HepG2 (cell line): ENCODE results near the gene FAM222B. TPM values are rescaled to one million over a fixed set of nuclear protein-coding genes. Genes with fewer than 3 reads are reported as not detected.

Experiments used
- AFF4 ChIP-seq: sonication (generic); formaldehyde crosslinking; IDR thresholded peaks from 2 replicates; pipeline ENCODE4 v1.4.0; 2020; ENCODE audit warnings: missing genetic modification reagents
- ATF1 ChIP-seq: IDR thresholded peaks from 2 replicates; pipeline ENCODE4 v1.6.1; 2016; ENCODE audit warnings: mild to moderate bottlenecking, control low read depth
- CHD4 ChIP-seq: fragments of 200-600 bp; sonication (generic); IDR thresholded peaks from 2 replicates; pipeline ENCODE4 v1.7.0; 2017; ENCODE audit warnings: mild to moderate bottlenecking, low read length, borderline replicate concordance
- EEA1 ChIP-seq: sonication (generic); formaldehyde crosslinking; IDR thresholded peaks from 2 replicates; pipeline ENCODE4 v1.5.1; 2020; ENCODE audit warnings: mild to moderate bottlenecking, missing genetic modification reagents, borderline replicate concordance
- HDAC2 ChIP-seq: sonication (generic); formaldehyde crosslinking; IDR thresholded peaks from 2 replicates; pipeline ENCODE4 v1.4.0; 2020; ENCODE audit warnings: missing genetic modification reagents
- KLF16 ChIP-seq, 2 experiments: sonication (generic) in 1 of 2; formaldehyde crosslinking in 1 of 2; IDR thresholded peaks; 2 replicates each; pipeline versions ENCODE4 v1.6.1 to v1.8.0; 2016 to 2023; ENCODE audit warnings: missing genetic modification reagents in 2 of 2, missing compliant biosample characterization in 1 of 2
- MTF1 ChIP-seq: sonication (generic); formaldehyde crosslinking; IDR thresholded peaks from 2 replicates; pipeline ENCODE4 v1.5.0; 2020; ENCODE audit warnings: missing genetic modification reagents
- MTF2 ChIP-seq: sonication (generic); formaldehyde crosslinking; IDR thresholded peaks from 2 replicates; pipeline ENCODE4 v1.5.0; 2020; ENCODE audit warnings: missing genetic modification reagents, borderline replicate concordance
- NAIF1 ChIP-seq: sonication (generic); formaldehyde crosslinking; IDR thresholded peaks from 2 replicates; pipeline ENCODE4 v1.5.0; 2020; ENCODE audit warnings: mild to moderate bottlenecking, missing genetic modification reagents, borderline replicate concordance
- NFIB ChIP-seq: sonication (generic); formaldehyde crosslinking; IDR thresholded peaks from 2 replicates; pipeline ENCODE4 v1.9.0; 2021; ENCODE audit warnings: missing genetic modification reagents, mild to moderate bottlenecking, borderline replicate concordance
- PRPF4 ChIP-seq: fragments of 200-400 bp; formaldehyde crosslinking; IDR thresholded peaks from 2 replicates; pipeline ENCODE4 v1.6.1; 2016; ENCODE audit warnings: low read length, low read depth; ENCODE audit not compliant: poor library complexity, severe bottlenecking
- PTBP1 ChIP-seq: fragments of 200-400 bp; formaldehyde crosslinking; IDR thresholded peaks from 2 replicates; pipeline ENCODE4 v1.6.1; 2018; ENCODE audit warnings: low read length, low read depth; ENCODE audit not compliant: poor library complexity, severe bottlenecking
- SAFB2 ChIP-seq: sonication (generic); formaldehyde crosslinking; IDR thresholded peaks from 2 replicates; pipeline ENCODE4 v1.5.1; 2020; ENCODE audit warnings: missing genetic modification reagents, low read depth, mild to moderate bottlenecking, borderline replicate concordance
- TCF7L2 ChIP-seq: IDR thresholded peaks from 2 replicates; pipeline ENCODE4 v1.6.1; 2011; ENCODE audit warnings: mild to moderate bottlenecking, low read depth, low read length, moderate library complexity
- ZFP1 ChIP-seq: IDR thresholded peaks from 2 replicates; pipeline ENCODE4 v1.6.1; 2016
- ZNF136 ChIP-seq: sonication (generic); formaldehyde crosslinking; IDR thresholded peaks from 2 replicates; pipeline ENCODE4 v1.8.1; 2022; ENCODE audit warnings: low read depth, mild to moderate bottlenecking, moderate library complexity, missing genetic modification reagents
- ZNF160 ChIP-seq: sonication (generic); formaldehyde crosslinking; IDR thresholded peaks from 2 replicates; pipeline ENCODE4 v1.8.0; 2022; ENCODE audit warnings: mild to moderate bottlenecking, inconsistent platforms, missing genetic modification reagents
- ZNF263 ChIP-seq: sonication (generic); formaldehyde crosslinking; IDR thresholded peaks from 2 replicates; pipeline ENCODE4 v1.4.0; 2020; ENCODE audit warnings: missing genetic modification reagents
- ZNF30 ChIP-seq: sonication (generic); formaldehyde crosslinking; IDR thresholded peaks from 2 replicates; pipeline ENCODE4 v1.5.0; 2020; ENCODE audit warnings: mild to moderate bottlenecking, missing genetic modification reagents
- ZNF788 ChIP-seq: sonication (generic); formaldehyde crosslinking; IDR thresholded peaks from 2 replicates; pipeline ENCODE4 v1.5.0; 2020; ENCODE audit warnings: mild to moderate bottlenecking, missing genetic modification reagents, borderline replicate concordance
- ZNF878 ChIP-seq: sonication (generic); formaldehyde crosslinking; IDR thresholded peaks from 2 replicates; pipeline ENCODE4 v1.8.1; 2023; ENCODE audit warnings: mild to moderate bottlenecking, missing genetic modification reagents, moderate library complexity
- polyA plus RNA-seq, 8 experiments: library from polyadenylated mRNA; depleted of rRNA in 3 of 8; stranded (reverse) in 7 of 8; unstranded in 1 of 8; fragments of >200 nt; fragmentation: Illumina TruSeq in 4 of 8; extraction: Trizol in 4 of 8; gene quantifications; 2 replicates each; pipeline versions ENCODE4 v1.2.1 to v1.2.3, GENCODE V29; 2011 to 2016; ENCODE audit warnings: low read depth in 4 of 8, missing spikeins in 1 of 8, mixed read lengths in 1 of 8; ENCODE audit not compliant: insufficient read depth in 1 of 8
- total RNA-seq, 5 experiments: library from RNA; depleted of rRNA; stranded (reverse); fragments of >200 nt; fragmentation: Illumina TruSeq; extraction: Trizol; gene quantifications; 2 replicates each; pipeline ENCODE4 v1.2.3, GENCODE V29; 2016; ENCODE audit warnings: low read depth in 1 of 5
- TF ChIP-seq, protein P1 (sequence below): sonication (generic); formaldehyde crosslinking; IDR thresholded peaks from 2 replicates; pipeline ENCODE4 v1.5.0; 2020; ENCODE audit warnings: missing genetic modification reagents

FAM222B gene
- total and polyA plus RNA-seq, 2 of the 13 experiments (the other 11 are each of a cell fraction or from before 2014, with no cell fraction given), result 3.5 to 7.3 TPM

DNA sequence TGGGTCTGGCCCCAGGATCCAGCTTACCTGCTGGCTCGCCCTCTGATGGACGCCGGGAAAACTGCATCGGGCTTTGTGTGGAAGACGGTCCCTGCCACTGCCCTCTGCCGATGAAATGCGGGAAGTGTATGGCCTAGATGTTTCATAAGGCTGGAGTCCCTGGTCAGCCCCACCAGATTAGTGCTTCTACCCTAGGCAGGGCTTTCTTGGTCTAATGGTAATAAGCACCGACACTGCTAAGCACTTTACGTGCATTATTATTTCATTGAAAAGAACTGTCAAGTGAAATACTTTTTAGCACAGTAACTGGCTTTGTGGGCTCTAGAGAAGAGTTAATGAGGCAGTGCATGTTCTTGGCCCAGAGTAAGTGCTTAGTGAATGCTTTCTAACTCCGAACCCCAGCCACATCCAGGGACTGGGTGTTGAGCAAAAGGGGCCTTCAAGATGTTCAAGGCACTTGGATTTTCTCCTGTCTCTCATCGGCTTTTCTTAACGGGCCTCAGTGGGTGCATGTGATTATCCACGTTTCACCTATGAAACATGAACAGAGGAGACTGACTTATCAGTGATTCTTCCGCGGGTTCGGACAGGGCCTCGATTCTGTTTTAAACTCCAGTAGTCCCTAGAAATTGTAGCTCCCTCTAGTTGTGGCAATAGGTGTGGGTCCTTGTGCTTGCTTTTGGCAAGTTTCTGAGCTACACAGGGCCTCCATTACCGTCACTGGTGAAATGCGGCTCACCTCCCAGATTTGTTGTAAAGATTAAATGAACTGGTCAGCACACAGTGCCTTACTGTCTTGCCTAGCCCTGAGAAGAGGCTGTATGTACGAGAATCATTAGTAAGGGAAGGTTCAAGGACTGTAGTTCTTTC is 92.2 kb downstream of the FAM222B start (continued):
- TF ChIP-seq MTF2 (CRISPR knock-in tag), result no peak
- no peak for TF ChIP-seq PRPF4
- no peak for TF ChIP-seq PTBP1
- TF ChIP-seq ZNF263 (CRISPR knock-in tag), result peak; percentile 32; the same call in 1 of the 2 replicates
- TF ChIP-seq CHD4, result 0 out of 2 replicates have a peak, but pooled peaks have one; percentile 28
- peak in 1 of 2 experiments; percentile 43; a peak in 1 of 4 replicates for TF ChIP-seq KLF16 (CRISPR knock-in tag; IDR thresholded peaks at IDR 0.05)
- TF ChIP-seq ZFP1 (CRISPR knock-in tag), result 0 out of 2 replicates have a peak, but pooled peaks have one; percentile 24
- TF ChIP-seq EEA1 (CRISPR knock-in tag), result no peak
- no peak for TF ChIP-seq ZNF160 (CRISPR knock-in tag)
- TF ChIP-seq ZNF878, result no peak
- TF ChIP-seq HDAC2, result no peak
- no peak for TF ChIP-seq NFIB (CRISPR knock-in tag)
- TF ChIP-seq ZNF30 (CRISPR knock-in tag), result no peak
- TF ChIP-seq ZNF788, result peak; percentile 49; the same call in 1 of the 2 replicates
- no peak for TF ChIP-seq ZNF136 (CRISPR knock-in tag)
- no peak for TF ChIP-seq TCF7L2
- TF ChIP-seq, protein P1, sequence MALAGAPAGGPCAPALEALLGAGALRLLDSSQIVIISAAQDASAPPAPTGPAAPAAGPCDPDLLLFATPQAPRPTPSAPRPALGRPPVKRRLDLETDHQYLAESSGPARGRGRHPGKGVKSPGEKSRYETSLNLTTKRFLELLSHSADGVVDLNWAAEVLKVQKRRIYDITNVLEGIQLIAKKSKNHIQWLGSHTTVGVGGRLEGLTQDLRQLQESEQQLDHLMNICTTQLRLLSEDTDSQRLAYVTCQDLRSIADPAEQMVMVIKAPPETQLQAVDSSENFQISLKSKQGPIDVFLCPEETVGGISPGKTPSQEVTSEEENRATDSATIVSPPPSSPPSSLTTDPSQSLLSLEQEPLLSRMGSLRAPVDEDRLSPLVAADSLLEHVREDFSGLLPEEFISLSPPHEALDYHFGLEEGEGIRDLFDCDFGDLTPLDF (CRISPR knock-in tag), result no peak
- 0 out of 2 replicates have a peak, but pooled peaks have one; percentile 77 for TF ChIP-seq AFF4 (CRISPR knock-in tag)
- no peak for TF ChIP-seq MTF1
- TF ChIP-seq SAFB2 (CRISPR knock-in tag), result no peak
- TF ChIP-seq ATF1, result no peak
- no peak for TF ChIP-seq NAIF1 (CRISPR knock-in tag)
